Upper lobe of left lung (tissue), 6 donors: Measurements from ENCODE around the gene ROCK2. TPM values are rescaled to one million over a fixed set of nuclear protein-coding genes. Genes with fewer than 3 reads are reported as not detected.

Experiments
- ATAC-seq, 2 donors: fragments of 200-7000 bp; cut with Tn5 transposase; one replicate each; pipeline ENCODE4 v1.9.1; 2022; ENCODE audit warnings: mild to moderate bottlenecking in 2 of 2, moderate library complexity in 2 of 2; ENCODE audit not compliant: low FRiP score in 2 of 2
- DNase-seq, 2 donors: peaks; one replicate each; pipeline ENCODE4 v3.0.0-alpha.2; 2019 to 2020
- H3K27ac ChIP-seq, 4 donors: fragments of 200-600 bp; sonication (generic); one replicate each; pipeline ENCODE4 v1.5.1; 2016 to 2019
- H3K27me3 ChIP-seq, 4 donors: fragments of 200-600 bp; sonication (generic); one replicate each; pipeline ENCODE4 v1.5.1; 2017 to 2019
- H3K36me3 ChIP-seq, 4 donors: fragments of 200-600 bp; sonication (generic); one replicate each; pipeline ENCODE4 v1.5.1; 2016 to 2019
- H3K4me1 ChIP-seq, 4 donors: fragments of 200-600 bp; sonication (generic); one replicate each; pipeline ENCODE4 v1.5.1; 2018 to 2019
- H3K4me3 ChIP-seq, 4 donors: fragments of 200-600 bp; sonication (generic); one replicate each; pipeline ENCODE4 v1.5.1; 2017 to 2019; ENCODE audit warnings: mild to moderate bottlenecking in 2 of 4, moderate library complexity in 1 of 4
- H3K9me3 ChIP-seq, 4 donors: fragments of 200-600 bp; sonication (generic); one replicate each; pipeline ENCODE4 v1.5.1; 2018 to 2019
- EP300 ChIP-seq, 4 donors: sonication (generic); formaldehyde crosslinking; IDR thresholded peaks; one replicate each; pipeline ENCODE4 v1.5.1; 2017; ENCODE audit warnings: antibody characterized with exemption in 4 of 4, control low read depth in 2 of 4
- POLR2A ChIP-seq, 4 donors: fragments of 450-650 bp; IDR thresholded peaks; one replicate each; pipeline ENCODE4 v1.5.1; 2016 to 2017; ENCODE audit warnings: antibody characterized with exemption in 4 of 4, mild to moderate bottlenecking in 2 of 4
- POLR2AphosphoS5 ChIP-seq, 2 donors: sonication (generic); formaldehyde crosslinking; IDR thresholded peaks; one replicate each; pipeline ENCODE4 v1.5.1; 2017; ENCODE audit warnings: antibody characterized with exemption in 2 of 2
- WGBS, 2 donors: methylation state at CpG; one replicate each; pipeline ENCODE4 v1.1.5; 2017 to 2018; 5-methylcytosine and 5-hydroxymethylcytosine counted together
- total RNA-seq, 6 donors: library from RNA; depleted of rRNA in 4 of 6; stranded (reverse); fragments of >200 nt in 4 of 6; gene quantifications; one replicate each; pipeline versions ENCODE4 v1.1.0 to v1.2.1, GENCODE V29; 2016 to 2021
- TF ChIP-seq, protein P1 (sequence below), 6 experiments: fragments of 450-650 bp in 4 of 6; fragments of 200-600 bp in 2 of 6; sonication (generic) in 2 of 6; IDR thresholded peaks; one replicate each; pipeline ENCODE4 v1.5.1; 2016 to 2019; ENCODE audit warnings: antibody characterized with exemption in 6 of 6
- donor health status: DM: no; HTN: no; CAD: no; lungs with moderate emphysema.
- donor health status: DM: no; HTN: yes; CAD: no; lungs with severe emphysema.

The ROCK2 gene
- total RNA-seq, 6 donors from 2014 or later: 37.6 to 99.7 (median 56.2) TPM

DNA sequence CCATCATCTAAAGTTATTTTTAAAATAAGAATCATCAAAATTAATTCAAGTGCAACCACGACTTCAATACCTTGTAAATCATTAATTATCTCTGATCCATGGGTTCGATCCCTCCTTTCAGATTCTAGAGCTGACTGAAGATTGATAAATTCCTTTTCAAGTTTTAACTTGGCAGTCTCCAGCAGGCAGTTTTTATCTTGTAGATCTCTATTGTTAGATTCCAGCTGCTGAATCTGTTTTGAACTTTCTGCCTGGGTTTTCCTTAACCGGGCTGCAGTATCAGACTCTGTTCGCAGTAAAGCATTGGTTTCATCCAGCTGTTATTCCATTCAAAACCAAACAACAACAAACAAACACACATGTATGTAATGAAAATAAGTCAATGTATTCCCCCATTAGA lies 129.7 kb downstream of the ROCK2 start:
- ATAC-seq (no peak), DNase-seq (no peak)
- Histone ChIP-seq H3K9me3 (no peaks in the 10 kb centered on the region), H3K4me3 (no peak overlapping the region), H3K27me3 (no peaks in the 10 kb centered on the region), H3K27ac (no peak overlapping the region), H3K4me1 (peaks cover 0 to 5% (median 0%) of the 10 kb centered on the region in 4 donors), H3K36me3 (peaks cover 0 to 97% (median 24%) of the 10 kb centered on the region in 4 donors)
- no peak for TF ChIP-seq POLR2A (IDR thresholded peaks at IDR 0.05)
- TF ChIP-seq, protein P1, sequence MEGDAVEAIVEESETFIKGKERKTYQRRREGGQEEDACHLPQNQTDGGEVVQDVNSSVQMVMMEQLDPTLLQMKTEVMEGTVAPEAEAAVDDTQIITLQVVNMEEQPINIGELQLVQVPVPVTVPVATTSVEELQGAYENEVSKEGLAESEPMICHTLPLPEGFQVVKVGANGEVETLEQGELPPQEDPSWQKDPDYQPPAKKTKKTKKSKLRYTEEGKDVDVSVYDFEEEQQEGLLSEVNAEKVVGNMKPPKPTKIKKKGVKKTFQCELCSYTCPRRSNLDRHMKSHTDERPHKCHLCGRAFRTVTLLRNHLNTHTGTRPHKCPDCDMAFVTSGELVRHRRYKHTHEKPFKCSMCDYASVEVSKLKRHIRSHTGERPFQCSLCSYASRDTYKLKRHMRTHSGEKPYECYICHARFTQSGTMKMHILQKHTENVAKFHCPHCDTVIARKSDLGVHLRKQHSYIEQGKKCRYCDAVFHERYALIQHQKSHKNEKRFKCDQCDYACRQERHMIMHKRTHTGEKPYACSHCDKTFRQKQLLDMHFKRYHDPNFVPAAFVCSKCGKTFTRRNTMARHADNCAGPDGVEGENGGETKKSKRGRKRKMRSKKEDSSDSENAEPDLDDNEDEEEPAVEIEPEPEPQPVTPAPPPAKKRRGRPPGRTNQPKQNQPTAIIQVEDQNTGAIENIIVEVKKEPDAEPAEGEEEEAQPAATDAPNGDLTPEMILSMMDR (IDR thresholded peaks at IDR 0.05): no peak
- TF ChIP-seq EP300 (IDR thresholded peaks at IDR 0.05): no peak
- TF ChIP-seq POLR2AphosphoS5 (IDR thresholded peaks at IDR 0.05): no peak
- WGBS, 2 donors: 60 to 70% methylated on average over 4 of the region's 4 CpGs

DNA sequence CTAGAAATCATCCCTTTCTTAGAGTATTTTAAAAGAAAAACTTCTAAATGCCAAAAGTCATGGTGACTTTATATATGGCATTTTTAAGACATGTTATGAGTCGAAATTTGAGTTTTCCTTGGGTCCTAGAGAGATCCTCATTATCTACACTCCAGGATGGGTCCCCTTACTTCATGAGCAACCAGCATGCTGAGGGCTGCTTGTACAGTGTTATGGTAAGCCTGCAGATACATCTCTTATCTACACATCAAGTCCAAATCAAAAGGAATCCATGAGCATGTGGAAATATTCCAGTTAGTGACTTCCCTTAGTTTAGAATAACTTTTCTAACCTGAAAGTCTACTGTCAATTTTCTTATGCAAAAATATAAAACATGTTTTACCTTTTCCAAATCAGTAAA lies 130.5 kb downstream of the ROCK2 start:
- 94 to 100% methylated on average over 1 of the region's 1 CpG for WGBS, 2 donors
- ATAC-seq (no peak), DNase-seq (no peak)
- H3K4me1 ChIP-seq: peaks cover 0 to 5% (median 0%) of the 10 kb centered on the region in 4 donors
- no peaks in the 10 kb centered on the region for H3K9me3 ChIP-seq
- TF ChIP-seq EP300 (IDR thresholded peaks at IDR 0.05) (no peak), POLR2A (IDR thresholded peaks at IDR 0.05) (no peak), POLR2AphosphoS5 (IDR thresholded peaks at IDR 0.05) (no peak)
- TF ChIP-seq, protein P1 (IDR thresholded peaks at IDR 0.05): no peak
- H3K4me3 ChIP-seq: no peak overlapping the region
- H3K27ac ChIP-seq: no peak overlapping the region
- no peaks in the 10 kb centered on the region for H3K27me3 ChIP-seq
- H3K36me3 ChIP-seq: peaks cover 0 to 98% (median 23%) of the 10 kb centered on the region in 4 donors

DNA sequence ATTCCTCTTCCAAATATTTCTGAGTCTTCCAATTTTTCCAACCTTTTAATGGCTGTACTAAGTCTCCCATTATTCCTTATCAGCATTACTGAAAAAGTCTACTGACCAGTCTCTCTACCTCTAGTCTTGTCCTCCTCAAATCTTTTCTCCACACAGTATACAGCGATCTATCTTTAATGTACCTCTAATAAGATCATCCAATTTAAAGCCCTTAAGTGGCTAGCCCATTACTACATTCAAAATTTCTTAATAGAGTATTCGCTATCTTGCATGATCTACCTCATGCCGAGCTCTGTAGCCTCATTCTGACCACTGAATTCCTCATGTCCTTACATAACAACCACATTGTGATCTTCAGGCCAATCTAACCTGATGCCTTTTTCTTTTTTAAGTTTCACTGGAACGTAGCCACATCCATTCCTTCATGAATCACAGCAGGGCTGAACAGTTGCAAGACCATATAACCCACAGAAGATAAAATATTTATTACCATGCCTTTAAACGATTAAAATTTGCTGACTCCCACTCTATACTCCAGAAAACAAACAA lies 131.3 kb downstream of the ROCK2 start:
- Histone ChIP-seq H3K27ac (no peak overlapping the region), H3K4me3 (no peak overlapping the region), H3K4me1 (peaks cover 0 to 5% (median 0%) of the 10 kb centered on the region in 4 donors), H3K27me3 (no peaks in the 10 kb centered on the region), H3K36me3 (peaks cover 0 to 96% (median 23%) of the 10 kb centered on the region in 4 donors), H3K9me3 (no peaks in the 10 kb centered on the region)
- 89 to 90% methylated on average over 5 of the region's 5 CpGs for WGBS, 2 donors
- DNase-seq: no peak
- no peak for ATAC-seq
- TF ChIP-seq POLR2AphosphoS5 (IDR thresholded peaks at IDR 0.05): no peak
- no peak for TF ChIP-seq POLR2A (IDR thresholded peaks at IDR 0.05)
- TF ChIP-seq, protein P1 (IDR thresholded peaks at IDR 0.05): no peak
- TF ChIP-seq EP300 (IDR thresholded peaks at IDR 0.05): no peak

GRCh38 chr2:11212645-11213044 lies 131.8 kb downstream of the ROCK2 start:
- peaks cover 0 to 94% (median 21%) of the 10 kb centered on the region in 4 donors for H3K36me3 ChIP-seq
- no peak for ATAC-seq

More at GRCh38 chr2:11212645-11213044, 131.8 kb downstream of the ROCK2 start:
- no peak overlapping the region for H3K4me3 ChIP-seq
- no peaks in the 10 kb centered on the region for H3K27me3 ChIP-seq
- TF ChIP-seq POLR2AphosphoS5 (IDR thresholded peaks at IDR 0.05): no peak
- no peak for TF ChIP-seq POLR2A (IDR thresholded peaks at IDR 0.05)
- TF ChIP-seq EP300 (IDR thresholded peaks at IDR 0.05): no peak
- TF ChIP-seq, protein P1 (IDR thresholded peaks at IDR 0.05): no peak
- no peak overlapping the region for H3K27ac ChIP-seq
- no peak for DNase-seq
- H3K9me3 ChIP-seq: no peaks in the 10 kb centered on the region
- H3K4me1 ChIP-seq: peaks cover 0 to 5% (median 0%) of the 10 kb centered on the region in 4 donors
